ENCODE measurements around the gene FER.
A peak's percentile ranks its signal among the peaks of the same experiment; 100 is the strongest.

FER gene

DNA sequence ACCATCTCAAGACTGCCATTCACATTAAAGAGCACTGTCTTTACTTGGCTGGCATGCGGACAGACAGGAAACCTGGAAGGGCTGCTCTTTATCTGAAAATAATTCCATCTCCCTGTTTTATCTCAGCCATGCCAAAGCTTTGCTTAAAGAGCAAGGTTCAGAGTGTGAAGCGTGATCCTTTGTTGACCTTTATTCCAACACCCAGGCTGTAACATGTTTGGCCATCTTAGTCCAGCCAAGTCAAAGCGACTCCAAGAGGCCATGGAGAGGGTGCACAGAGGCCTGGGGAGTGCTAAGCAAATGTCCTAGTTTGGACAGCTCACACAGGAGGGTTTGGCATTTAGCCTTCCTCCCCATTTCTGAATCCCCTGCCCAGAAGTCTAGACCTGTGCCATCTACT lies 467.3 kb downstream of the FER start:
- TF ChIP-seq, protein P1, sequence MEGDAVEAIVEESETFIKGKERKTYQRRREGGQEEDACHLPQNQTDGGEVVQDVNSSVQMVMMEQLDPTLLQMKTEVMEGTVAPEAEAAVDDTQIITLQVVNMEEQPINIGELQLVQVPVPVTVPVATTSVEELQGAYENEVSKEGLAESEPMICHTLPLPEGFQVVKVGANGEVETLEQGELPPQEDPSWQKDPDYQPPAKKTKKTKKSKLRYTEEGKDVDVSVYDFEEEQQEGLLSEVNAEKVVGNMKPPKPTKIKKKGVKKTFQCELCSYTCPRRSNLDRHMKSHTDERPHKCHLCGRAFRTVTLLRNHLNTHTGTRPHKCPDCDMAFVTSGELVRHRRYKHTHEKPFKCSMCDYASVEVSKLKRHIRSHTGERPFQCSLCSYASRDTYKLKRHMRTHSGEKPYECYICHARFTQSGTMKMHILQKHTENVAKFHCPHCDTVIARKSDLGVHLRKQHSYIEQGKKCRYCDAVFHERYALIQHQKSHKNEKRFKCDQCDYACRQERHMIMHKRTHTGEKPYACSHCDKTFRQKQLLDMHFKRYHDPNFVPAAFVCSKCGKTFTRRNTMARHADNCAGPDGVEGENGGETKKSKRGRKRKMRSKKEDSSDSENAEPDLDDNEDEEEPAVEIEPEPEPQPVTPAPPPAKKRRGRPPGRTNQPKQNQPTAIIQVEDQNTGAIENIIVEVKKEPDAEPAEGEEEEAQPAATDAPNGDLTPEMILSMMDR (IDR thresholded peaks at IDR 0.05): no peak
- Histone ChIP-seq H3K27me3 (ENCODE audit: control insufficient read depth, insufficient read depth, low read length) (no peaks in the 10 kb centered on the region), H3K9ac (no peak overlapping the region), H3K79me2 (no peaks in the 10 kb centered on the region), H3K27ac (no peak overlapping the region), H3K36me3 (ENCODE audit: control insufficient read depth, insufficient read depth, low read length) (no peaks in the 10 kb centered on the region), H3K4me3 (ENCODE audit: low read depth, low read length) (no peak overlapping the region), H2AFZ (no peak overlapping the region), H3K4me1 (no peaks in the 10 kb centered on the region), H3K4me2 (ENCODE audit: low read length) (no peak overlapping the region), H3K9me3 (ENCODE audit: control insufficient read depth, low read length) (no peaks in the 10 kb centered on the region)

DNA sequence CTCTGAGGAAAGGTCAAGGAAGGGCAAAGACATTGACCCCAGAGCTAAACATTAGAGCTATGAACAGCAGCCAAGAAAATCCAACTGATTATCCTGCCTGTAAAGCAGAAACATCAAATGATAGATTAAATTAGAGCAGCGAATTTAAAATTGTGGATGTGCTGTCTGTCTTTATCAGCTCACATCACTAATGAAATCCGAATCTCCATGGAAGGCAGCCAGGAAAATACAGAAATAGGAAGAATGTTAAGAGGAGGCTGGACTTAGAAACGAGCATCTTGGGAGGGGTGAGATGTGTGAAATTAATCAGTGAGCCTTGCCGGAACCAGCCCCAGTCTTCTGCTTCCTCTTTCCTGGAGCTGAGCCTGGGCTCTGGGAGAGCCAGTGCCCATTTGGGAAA lies 471.1 kb downstream of the FER start:
- TF ChIP-seq, protein P1 (IDR thresholded peaks at IDR 0.05): no peak
- peak overlapping the region; percentile 2 for H2AFZ ChIP-seq
- no peak overlapping the region for H3K9ac ChIP-seq
- H3K4me2 ChIP-seq (ENCODE audit: low read length): no peak overlapping the region
- no peak overlapping the region for H3K27ac ChIP-seq
- H3K4me3 ChIP-seq (ENCODE audit: low read depth, low read length): no peak overlapping the region
- no peaks in the 10 kb centered on the region for H3K79me2 ChIP-seq
- H3K36me3 ChIP-seq (ENCODE audit: control insufficient read depth, insufficient read depth, low read length): no peaks in the 10 kb centered on the region
- H3K4me1 ChIP-seq: no peaks in the 10 kb centered on the region
- H3K27me3 ChIP-seq (ENCODE audit: control insufficient read depth, insufficient read depth, low read length): no peaks in the 10 kb centered on the region
- no peaks in the 10 kb centered on the region for H3K9me3 ChIP-seq (ENCODE audit: control insufficient read depth, low read length)

DNA sequence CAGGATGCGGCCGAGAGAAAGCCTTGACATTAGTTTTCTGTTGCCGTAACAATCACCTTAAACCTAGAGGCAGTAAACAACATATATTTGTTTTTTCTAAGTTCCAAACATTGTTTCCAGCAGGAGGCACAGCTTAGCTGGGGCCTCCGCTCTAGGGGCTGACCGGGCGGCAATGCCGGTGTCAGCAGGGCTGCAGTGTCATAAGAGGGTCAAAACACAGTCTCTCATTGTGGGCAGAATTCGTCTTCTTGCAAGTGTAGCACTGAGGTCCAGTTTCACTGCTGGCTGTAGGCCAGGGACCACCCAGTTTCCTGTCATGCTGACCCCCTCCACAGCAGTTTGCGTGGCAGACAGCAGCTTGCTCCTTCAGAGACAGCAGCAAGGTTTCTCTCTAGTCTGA lies 475.8 kb downstream of the FER start:
- Histone ChIP-seq H3K27me3 (ENCODE audit: control insufficient read depth, insufficient read depth, low read length) (no peaks in the 10 kb centered on the region), H3K9ac (no peak overlapping the region), H3K27ac (no peak overlapping the region), H3K9me3 (ENCODE audit: control insufficient read depth, low read length) (no peaks in the 10 kb centered on the region), H2AFZ (no peak overlapping the region), H3K4me3 (ENCODE audit: low read depth, low read length) (no peak overlapping the region), H3K4me1 (no peaks in the 10 kb centered on the region), H3K79me2 (no peaks in the 10 kb centered on the region), H3K36me3 (ENCODE audit: control insufficient read depth, insufficient read depth, low read length) (no peaks in the 10 kb centered on the region), H3K4me2 (ENCODE audit: low read length) (no peak overlapping the region)
- TF ChIP-seq, protein P1 (IDR thresholded peaks at IDR 0.05): no peak

DNA sequence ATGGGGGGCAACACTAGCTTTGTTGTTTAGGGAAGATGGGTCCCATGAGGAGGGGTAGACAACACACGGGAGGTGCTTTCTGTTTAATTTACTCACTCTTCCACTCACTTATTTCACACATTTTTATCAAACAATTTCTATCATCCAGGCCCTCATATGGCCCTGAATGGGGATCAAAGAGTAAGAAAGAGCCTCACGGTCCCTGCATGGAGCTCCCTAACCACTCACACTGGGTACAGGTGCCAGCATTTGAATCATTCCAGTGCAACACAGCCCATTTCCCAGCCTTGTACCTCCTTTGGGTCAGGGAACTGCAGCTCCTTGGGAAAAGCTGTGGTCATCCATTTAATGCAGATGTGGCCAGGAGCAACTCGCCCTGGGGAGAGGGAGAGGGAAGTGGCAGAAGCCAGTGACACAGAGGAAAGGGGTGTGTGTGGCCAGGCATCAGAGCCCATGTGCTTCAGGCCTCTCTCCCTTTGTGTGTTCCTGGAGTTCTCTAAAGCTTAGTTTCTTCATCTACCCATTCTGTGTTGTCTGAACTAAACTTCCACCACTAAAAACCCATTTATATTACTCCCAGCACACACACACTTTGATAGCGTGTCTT lies 476.7 kb downstream of the FER start:
- Histone ChIP-seq H3K27me3 (ENCODE audit: control insufficient read depth, insufficient read depth, low read length) (no peaks in the 10 kb centered on the region), H3K27ac (no peak overlapping the region), H3K79me2 (no peaks in the 10 kb centered on the region), H3K36me3 (ENCODE audit: control insufficient read depth, insufficient read depth, low read length) (no peaks in the 10 kb centered on the region), H3K4me3 (ENCODE audit: low read depth, low read length) (no peak overlapping the region), H3K4me2 (ENCODE audit: low read length) (no peak overlapping the region), H3K9ac (no peak overlapping the region), H3K9me3 (ENCODE audit: control insufficient read depth, low read length) (no peaks in the 10 kb centered on the region), H2AFZ (no peak overlapping the region), H3K4me1 (no peaks in the 10 kb centered on the region)
- TF ChIP-seq, protein P1 (IDR thresholded peaks at IDR 0.05): no peak

Measured in parathyroid adenoma (tissue), 2 donors.